HCT116 (cell line): ENCODE data around the gene ARHGEF10L. TPM values are rescaled to one million over a fixed set of nuclear protein-coding genes. Genes with fewer than 3 reads are reported as not detected.

ENCODE experiments used
- ATAC-seq: fragments of 200-7000 bp; cut with Tn5 transposase; 2 replicates; pipeline ENCODE4 v1.9.1; 2020; ENCODE audit warnings: mild to moderate bottlenecking, moderate library complexity
- BruUV-seq: library from RNA; stranded (reverse); fragments of 400-500 nt; replicated peaks from 2 replicates; lab custom pipeline; 2021; lab: Mats Ljungman, UMichigan
- CTCF ChIA-PET: fragments of 300-600 bp; sonication (Branson Sonifier 250); formaldehyde crosslinking; loops from one replicate; lab custom pipeline; 2021; ENCODE audit warnings: antibody characterized with exemption; lab: Charles Lee
- POLR2A ChIA-PET: fragments of 300-600, 350-600 bp; sonication (Branson Sonifier 250); formaldehyde crosslinking; loops from one replicate; lab custom pipeline; 2021; ENCODE audit warnings: antibody characterized with exemption; lab: Charles Lee
- RAD21 ChIA-PET, 2 experiments: fragments of 300-600 bp; sonication (Branson Sonifier 250); formaldehyde crosslinking; loops; one replicate each; lab custom pipeline; 2023; ENCODE audit warnings: low total read pairs in 2 of 2; ENCODE audit not compliant: uncharacterized antibody in 2 of 2, unreplicated experiment in 2 of 2, low non-redundant PET in 1 of 2; lab: Charles Lee
- DNase-seq: peaks from one replicate; pipeline ENCODE4 v3.0.0-alpha.2; 2010; ENCODE audit warnings: low read depth, low spot score
- H2AFZ ChIP-seq: fragments of 200-600 bp; shearing (Covaris generic), sonication (generic); 2 replicates; pipeline ENCODE4 v1.6.1; 2017; ENCODE audit warnings: low read depth, mixed run types, mixed read lengths, antibody characterized with exemption, low read length; ENCODE audit not compliant: poor library complexity, severe bottlenecking
- H3K27ac ChIP-seq: 2 replicates; pipeline ENCODE4 v1.5.1; 2012; ENCODE audit warnings: low read depth, low read length
- H3K27me3 ChIP-seq: fragments of 200-600 bp; sonication (generic); 2 replicates; pipeline ENCODE4 v1.6.1; 2016; ENCODE audit warnings: mixed run types, low read length, mixed read lengths; ENCODE audit not compliant: insufficient read depth
- H3K36me3 ChIP-seq, 2 experiments: fragments of 200-500 bp in 1 of 2; fragments of 200-600 bp in 1 of 2; sonication (Bioruptor generic) in 1 of 2; sonication (generic) in 1 of 2; 2 replicates each; pipeline versions ENCODE4 v1.5.1 to v1.6.1; 2014 to 2016; ENCODE audit warnings: low read length in 2 of 2, inconsistent platforms in 1 of 2, mixed read lengths in 1 of 2, mixed run types in 1 of 2; ENCODE audit not compliant: insufficient read depth in 2 of 2, control insufficient read depth in 1 of 2
- H3K4me1 ChIP-seq, 2 experiments: fragments of 200-600 bp in 1 of 2; sonication (generic) in 1 of 2; 2 replicates each; pipeline versions ENCODE4 v1.5.1 to v1.6.1; 2012 to 2017; ENCODE audit warnings: low read length in 2 of 2, inconsistent platforms in 1 of 2, mild to moderate bottlenecking in 1 of 2, mixed read lengths in 1 of 2, mixed run types in 1 of 2, moderate library complexity in 1 of 2; ENCODE audit not compliant: insufficient read depth in 2 of 2, control insufficient read depth in 1 of 2
- H3K4me2 ChIP-seq: fragments of 200-600 bp; sonication (generic); 2 replicates; pipeline ENCODE4 v1.6.1; 2017; ENCODE audit warnings: mixed run types, low read length, mixed read lengths
- H3K4me3 ChIP-seq, 2 experiments: fragments of 200-600 bp in 1 of 2; sonication (generic) in 1 of 2; replicated peaks in 1 of 2; 2 replicates each; pipeline ENCODE4 v1.5.1; 2011 to 2016; ENCODE audit warnings: low read length in 2 of 2, control low read depth in 1 of 2, low read depth in 1 of 2, mild to moderate bottlenecking in 1 of 2, mixed read lengths in 1 of 2, mixed run types in 1 of 2
- H3K79me2 ChIP-seq: fragments of 200-600 bp; sonication (generic); 2 replicates; pipeline ENCODE4 v1.6.1; 2017; ENCODE audit warnings: mild to moderate bottlenecking, mixed run types, low read length, moderate library complexity, mixed read lengths; ENCODE audit not compliant: insufficient read depth
- H3K9ac ChIP-seq: fragments of 200-600 bp; sonication (generic); 2 replicates; pipeline ENCODE4 v1.6.1; 2016; ENCODE audit warnings: low read length, mixed read lengths
- H3K9me2 ChIP-seq: fragments of 200-600 bp; sonication (generic), shearing (Covaris generic); 2 replicates; pipeline ENCODE4 v1.6.1; 2017; ENCODE audit warnings: mixed run types, mild to moderate bottlenecking, moderate library complexity; ENCODE audit not compliant: insufficient read depth
- H3K9me3 ChIP-seq, 2 experiments: fragments of 200-500 bp in 1 of 2; fragments of 200-600 bp in 1 of 2; sonication (Bioruptor generic) in 1 of 2; sonication (generic) in 1 of 2; 2 replicates each; pipeline ENCODE4 v1.6.1; 2014 to 2017; ENCODE audit warnings: low read length in 2 of 2, mixed read lengths in 2 of 2, inconsistent platforms in 1 of 2, low read depth in 1 of 2, mild to moderate bottlenecking in 1 of 2, mixed run types in 1 of 2, moderate library complexity in 1 of 2; ENCODE audit not compliant: control insufficient read depth in 1 of 2, insufficient read depth in 1 of 2
- H4K20me1 ChIP-seq: fragments of 200-600 bp; sonication (generic), shearing (Covaris generic); 2 replicates; pipeline ENCODE4 v1.6.1; 2017; ENCODE audit warnings: mixed run types, mild to moderate bottlenecking, moderate library complexity; ENCODE audit not compliant: insufficient read depth
- ATF3 ChIP-seq: IDR thresholded peaks from 2 replicates; pipeline ENCODE4 v1.6.1; 2012
- CBX3 ChIP-seq: IDR thresholded peaks from 2 replicates; pipeline ENCODE4 v1.6.1; 2012; ENCODE audit warnings: low read depth
- CEBPB ChIP-seq: IDR thresholded peaks from 2 replicates; pipeline ENCODE4 v1.6.1; 2012; ENCODE audit warnings: low read depth
- EZH2 ChIP-seq: fragments of 200-600 bp; sonication (generic); IDR thresholded peaks from 2 replicates; pipeline ENCODE4 v1.6.1; 2017; ENCODE audit warnings: antibody characterized with exemption, mixed run types
- EZH2phosphoT487 ChIP-seq: fragments of 200-600 bp; IDR thresholded peaks from 2 replicates; pipeline ENCODE4 v1.6.1; 2018; ENCODE audit warnings: antibody characterized with exemption, borderline replicate concordance
- FOSL1 ChIP-seq: IDR thresholded peaks from 2 replicates; pipeline ENCODE4 v1.6.1; 2012; ENCODE audit warnings: low read depth
- JUND ChIP-seq: IDR thresholded peaks from 2 replicates; pipeline ENCODE4 v1.6.1; 2012
- MAX ChIP-seq: IDR thresholded peaks from 2 replicates; pipeline ENCODE4 v1.6.1; 2012
- POLR2A ChIP-seq: IDR thresholded peaks from 2 replicates; pipeline ENCODE4 v1.7.0; 2011; ENCODE audit warnings: borderline replicate concordance; ENCODE audit not compliant: insufficient read depth, insufficient read length; ENCODE audit errors: extremely low read depth
- POLR2AphosphoS5 ChIP-seq: IDR thresholded peaks from 2 replicates; pipeline ENCODE4 v1.6.1; 2011; ENCODE audit warnings: mild to moderate bottlenecking, low read depth, low read length, moderate library complexity
- RAD21 ChIP-seq: IDR thresholded peaks from 2 replicates; pipeline ENCODE4 v1.6.1; 2012; ENCODE audit warnings: low read depth, mild to moderate bottlenecking
- SIN3A ChIP-seq: IDR thresholded peaks from 2 replicates; pipeline ENCODE4 v1.6.1; 2012; ENCODE audit warnings: low read depth
- SP1 ChIP-seq: IDR thresholded peaks from 2 replicates; pipeline ENCODE4 v1.6.1; 2012; ENCODE audit warnings: low read depth
- SRF ChIP-seq: IDR thresholded peaks from 2 replicates; pipeline ENCODE4 v1.6.1; 2012; ENCODE audit warnings: low read depth
- ZBTB33 ChIP-seq: IDR thresholded peaks from 2 replicates; pipeline ENCODE4 v1.6.1; 2011; ENCODE audit warnings: mild to moderate bottlenecking, low read length, moderate library complexity; ENCODE audit not compliant: insufficient replicate concordance; ENCODE audit errors: extremely low read depth
- ZNF274 ChIP-seq: fragments of 200-500 bp; sonication (Bioruptor generic); IDR thresholded peaks from 2 replicates; pipeline ENCODE4 v1.6.1; 2014; ENCODE audit warnings: mild to moderate bottlenecking, low read depth, low read length, inconsistent platforms
- intact Hi-C: fragments of 100-400 bp; cut with micrococcal nuclease; formaldehyde crosslinking; loops from 2 replicates; pipeline ENCODE4 v1.10.0; 2022
- total RNA-seq: library from RNA; stranded (reverse); gene quantifications from one replicate; pipeline ENCODE4 v1.2.1, GENCODE V29; 2021; ENCODE audit not compliant: unreplicated experiment

Gene ARHGEF10L
- total RNA-seq, 1 experiment from 2014 or later: 14.7 TPM

GRCh38 chr1:17607644-17608581 lies 68.4 kb downstream of the ARHGEF10L start:
- DNase-seq: no peak
- Histone ChIP-seq H3K27ac (no peak overlapping the region), H3K4me3 (no peak overlapping the region), H3K9me2 (no peaks in the 10 kb centered on the region), H4K20me1 (no peaks in the 10 kb centered on the region), H2AFZ (no peak overlapping the region), H3K27me3 (no peaks in the 10 kb centered on the region), H3K4me2 (no peak overlapping the region), H3K4me1 (no peaks in the 10 kb centered on the region; a peak in 1 of 4 replicates), H3K9me3 (no peaks in the 10 kb centered on the region), H3K79me2 (no peaks in the 10 kb centered on the region), H3K36me3 (no peaks in the 10 kb centered on the region), H3K9ac (no peak overlapping the region)
- POLR2A ChIA-PET: no interaction called here
- RAD21 ChIA-PET: interaction anchor here (0.6 to 3.5 kb wide), 5 partner anchors 20 to 120 kb away, joined by 3 to 28 read pairs (median 5); no protein-coding TSS in a partner anchor
- intact Hi-C loops: loop anchor here (2.0 to 5.0 kb wide), 2 partner anchors 113 to 186 kb away; no protein-coding TSS in a partner anchor
- no TSS peak for BruUV-seq
- TF ChIP-seq SIN3A: no peak
- ATAC-seq: no peak
- CTCF ChIA-PET: interaction anchor here (0.7 to 4.8 kb wide), 19 partner anchors 8 to 157 kb away, joined by 3 to 101 read pairs (median 6); no protein-coding TSS in a partner anchor

- Histone ChIP-seq H2AFZ (no peak overlapping the region), H3K4me2 (no peak overlapping the region), H3K9ac (no peak overlapping the region), H3K27me3 (no peaks in the 10 kb centered on the region), H4K20me1 (no peaks in the 10 kb centered on the region), H3K9me2 (no peaks in the 10 kb centered on the region), H3K36me3 (no peaks in the 10 kb centered on the region), H3K4me3 (no peak overlapping the region), H3K79me2 (no peaks in the 10 kb centered on the region), H3K27ac (no peak overlapping the region), H3K4me1 (no peaks in the 10 kb centered on the region), H3K9me3 (no peaks in the 10 kb centered on the region)
- ChIA-PET RAD21 (interaction anchor here in 1 of 2 experiments (0.6 kb wide), 1 partner anchor 71 kb away, joined by 3 read pairs; no protein-coding TSS in a partner anchor), POLR2A (no interaction called here), CTCF (interaction anchor here (1.2 to 4.8 kb wide), 4 partner anchors 9 to 115 kb away, joined by 3 to 101 read pairs (median 3); no protein-coding TSS in a partner anchor)
- no peak for DNase-seq
- no TSS peak for BruUV-seq
- intact Hi-C loops: loop anchor here (5.0 kb wide), 1 partner anchor 187 kb away; no protein-coding TSS in a partner anchor
- no peak for ATAC-seq
- TF ChIP-seq FOSL1 (no peak), RAD21 (no peak), ZBTB33 (no peak), SIN3A (no peak), EZH2phosphoT487 (no peak), SRF (no peak), CEBPB (no peak), ATF3 (no peak), CBX3 (no peak), JUND (no peak), POLR2A (no peak), MAX (no peak), SP1 (no peak), EZH2 (no peak), ZNF274 (no peak), POLR2AphosphoS5 (no peak)
Observed at GRCh38 chr1:17609529-17609928, 70.0 kb downstream of the ARHGEF10L start.
